HepG2 (cell line): ENCODE results near the gene PAN3. TPM values are rescaled to one million over a fixed set of nuclear protein-coding genes. Genes with fewer than 3 reads are reported as not detected.
A peak's percentile ranks its signal among the peaks of the same experiment; 100 is the strongest.

Experiments
- AKAP8 ChIP-seq: sonication (generic); formaldehyde crosslinking; IDR thresholded peaks from 2 replicates; pipeline ENCODE4 v1.5.1; 2020; ENCODE audit warnings: mild to moderate bottlenecking, missing genetic modification reagents
- HMGXB4 ChIP-seq, 2 experiments: sonication (generic) in 1 of 2; formaldehyde crosslinking in 1 of 2; IDR thresholded peaks; 2 replicates each; pipeline versions ENCODE4 v1.4.0 to v1.6.1; 2018 to 2020; ENCODE audit warnings: missing genetic modification reagents in 2 of 2, borderline replicate concordance in 1 of 2, low read depth in 1 of 2, mild to moderate bottlenecking in 1 of 2, missing biosample characterization in 1 of 2
- HOXA3 ChIP-seq: sonication (generic); formaldehyde crosslinking; IDR thresholded peaks from 2 replicates; pipeline ENCODE4 v1.5.0; 2020; ENCODE audit warnings: missing genetic modification reagents
- IRF1 ChIP-seq: sonication (generic); formaldehyde crosslinking; IDR thresholded peaks from 2 replicates; pipeline ENCODE4 v1.4.0; 2020; ENCODE audit warnings: low read depth, mild to moderate bottlenecking, missing genetic modification reagents
- KLF6 ChIP-seq: IDR thresholded peaks from 2 replicates; pipeline ENCODE4 v1.8.0; 2016; ENCODE audit warnings: missing biosample characterization, missing genetic modification reagents
- MAZ ChIP-seq, 2 experiments: sonication (generic) in 1 of 2; formaldehyde crosslinking in 1 of 2; IDR thresholded peaks; 2 replicates each; pipeline versions ENCODE4 v1.5.0 to v1.6.1; 2012 to 2020; ENCODE audit warnings: low read depth in 2 of 2, mild to moderate bottlenecking in 2 of 2, borderline replicate concordance in 1 of 2, improper control_type of control experiment in 1 of 2, low read length in 1 of 2, missing genetic modification reagents in 1 of 2, moderate library complexity in 1 of 2
- MXD4 ChIP-seq: IDR thresholded peaks from 2 replicates; pipeline ENCODE4 v1.6.1; 2016; ENCODE audit warnings: mild to moderate bottlenecking, missing biosample characterization, missing genetic modification reagents
- NFYB ChIP-seq: sonication (generic); formaldehyde crosslinking; IDR thresholded peaks from 2 replicates; pipeline ENCODE4 v1.4.0; 2020; ENCODE audit warnings: missing genetic modification reagents
- POLR2AphosphoS5 ChIP-seq: IDR thresholded peaks from 2 replicates; pipeline ENCODE4 v1.6.1; 2012; ENCODE audit warnings: low read depth, low read length
- ZGPAT ChIP-seq: IDR thresholded peaks from 2 replicates; pipeline ENCODE4 v1.6.1; 2016; ENCODE audit warnings: mild to moderate bottlenecking
- ZNF326 ChIP-seq: sonication (generic); formaldehyde crosslinking; IDR thresholded peaks from 2 replicates; pipeline ENCODE4 v1.4.0; 2020; ENCODE audit warnings: missing genetic modification reagents, borderline replicate concordance
- ZNF44 ChIP-seq: sonication (generic); formaldehyde crosslinking; IDR thresholded peaks from 2 replicates; pipeline ENCODE4 v1.5.1; 2020; ENCODE audit warnings: mild to moderate bottlenecking, missing genetic modification reagents
- ZNF580 ChIP-seq: IDR thresholded peaks from 2 replicates; pipeline ENCODE4 v1.6.1; 2016; ENCODE audit warnings: low read depth, borderline replicate concordance
- ZNF639 ChIP-seq: conservative IDR thresholded peaks from 2 replicates; pipeline ENCODE4 v1.6.1; 2018; ENCODE audit warnings: missing genetic modification reagents
- ZNF687 ChIP-seq: sonication (generic); formaldehyde crosslinking; IDR thresholded peaks from 2 replicates; pipeline ENCODE4 v1.5.1; 2020; ENCODE audit warnings: mild to moderate bottlenecking, missing genetic modification reagents, moderate library complexity
- ZNF703 ChIP-seq: sonication (generic); formaldehyde crosslinking; IDR thresholded peaks from 2 replicates; pipeline ENCODE4 v1.5.1; 2020; ENCODE audit warnings: missing genetic modification reagents, mild to moderate bottlenecking, moderate library complexity, borderline replicate concordance
- ZNF782 ChIP-seq: sonication (generic); formaldehyde crosslinking; IDR thresholded peaks from 2 replicates; pipeline ENCODE4 v1.4.0; 2020; ENCODE audit warnings: missing genetic modification reagents, mild to moderate bottlenecking, borderline replicate concordance
- polyA plus RNA-seq, 8 experiments: library from polyadenylated mRNA; depleted of rRNA in 3 of 8; stranded (reverse) in 7 of 8; unstranded in 1 of 8; fragments of >200 nt; fragmentation: Illumina TruSeq in 4 of 8; extraction: Trizol in 4 of 8; gene quantifications; 2 replicates each; pipeline versions ENCODE4 v1.2.1 to v1.2.3, GENCODE V29; 2011 to 2016; ENCODE audit warnings: low read depth in 4 of 8, missing spikeins in 1 of 8, mixed read lengths in 1 of 8; ENCODE audit not compliant: insufficient read depth in 1 of 8
- total RNA-seq, 5 experiments: library from RNA; depleted of rRNA; stranded (reverse); fragments of >200 nt; fragmentation: Illumina TruSeq; extraction: Trizol; gene quantifications; 2 replicates each; pipeline ENCODE4 v1.2.3, GENCODE V29; 2016; ENCODE audit warnings: low read depth in 1 of 5

PAN3 gene
- total and polyA plus RNA-seq, 2 of the 13 experiments (the other 11 are each of a cell fraction or from before 2014, with no cell fraction given), result 9.7 to 10.6 TPM

GRCh38 chr13:28138012-28138755 is at the start of gene PAN3 (continued):
- TF ChIP-seq ZNF580 (CRISPR knock-in tag) (no peak; the same call in 1 of the 2 replicates), POLR2AphosphoS5 (peak; percentile 85), ZNF687 (CRISPR knock-in tag) (peak; percentile 76), IRF1 (CRISPR knock-in tag) (no peak), KLF6 (CRISPR knock-in tag) (peak; percentile 43; the same call in 1 of the 2 replicates), NFYB (CRISPR knock-in tag) (0 out of 2 replicates have a peak, but pooled peaks have one; percentile 19), ZNF782 (CRISPR knock-in tag) (no peak), ZGPAT (0 out of 2 replicates have a peak, but pooled peaks have one; percentile 18), MXD4 (0 out of 2 replicates have a peak, but pooled peaks have one; percentile 13), AKAP8 (CRISPR knock-in tag) (no peak), MAZ (IDR thresholded peaks at IDR 0.05; ENCODE audit: borderline replicate concordance, low read depth, low read length) (no peak; the same call in 1 of the 2 replicates), MAZ (CRISPR knock-in tag; IDR thresholded peaks at IDR 0.05; ENCODE audit: low read depth) (peak; percentile 51; the same call in 1 of the 2 replicates), HOXA3 (CRISPR knock-in tag) (peak; percentile 56; the same call in 1 of the 2 replicates), HMGXB4 (CRISPR knock-in tag; IDR thresholded peaks at IDR 0.05; ENCODE audit: borderline replicate concordance in 1 of 2, low read depth in 1 of 2) (peak; percentile 45 to 77; a peak in 2 of 4 replicates), ZNF703 (CRISPR knock-in tag) (no peak), ZNF326 (CRISPR knock-in tag) (no peak), ZNF44 (CRISPR knock-in tag) (peak; percentile 68; the same call in 1 of the 2 replicates), ZNF639 (peak; percentile 95)
